Loucy (cell line): Measurements from ENCODE around the gene KSR2.

ENCODE experiments used
- H2AFZ ChIP-seq: fragments of 200-600 bp; sonication (generic); 2 replicates; pipeline ENCODE4 v1.6.0; 2016; ENCODE audit warnings: antibody characterized with exemption, mild to moderate bottlenecking, low read length, moderate library complexity
- H3F3A ChIP-seq: fragments of 200-600 bp; 2 replicates; pipeline ENCODE4 v1.6.0; 2016; ENCODE audit warnings: antibody characterized with exemption, low read depth, mild to moderate bottlenecking
- H3K27me3 ChIP-seq: fragments of 200-600 bp; sonication (generic); 2 replicates; pipeline ENCODE4 v1.6.1; 2014; ENCODE audit warnings: low read length, mild to moderate bottlenecking; ENCODE audit not compliant: insufficient read depth, poor library complexity, severe bottlenecking
- H3K36me3 ChIP-seq: fragments of 200-600 bp; sonication (generic); 2 replicates; pipeline ENCODE4 v1.6.1; 2016; ENCODE audit warnings: low read length; ENCODE audit not compliant: insufficient read depth
- H3K4me1 ChIP-seq: fragments of 200-600 bp; sonication (generic); 2 replicates; pipeline ENCODE4 v1.5.1; 2014; ENCODE audit warnings: low read length, mild to moderate bottlenecking; ENCODE audit not compliant: insufficient read depth, poor library complexity, severe bottlenecking
- H3K4me2 ChIP-seq: fragments of 200-600 bp; sonication (generic); 2 replicates; pipeline ENCODE4 v1.6.0; 2014; ENCODE audit warnings: antibody characterized with exemption, low read length, low read depth, mild to moderate bottlenecking; ENCODE audit not compliant: poor library complexity, severe bottlenecking
- H3K4me3 ChIP-seq: fragments of 200-600 bp; sonication (generic); 2 replicates; pipeline ENCODE4 v1.5.1; 2014; ENCODE audit warnings: low read length, mild to moderate bottlenecking, mixed read lengths; ENCODE audit not compliant: poor library complexity, severe bottlenecking
- H3K79me2 ChIP-seq: fragments of 200-600 bp; sonication (generic); 2 replicates; pipeline ENCODE4 v1.6.1; 2014; ENCODE audit warnings: low read length; ENCODE audit not compliant: insufficient read depth
- H3K9ac ChIP-seq: fragments of 200-600 bp; sonication (generic); 2 replicates; pipeline ENCODE4 v1.6.0; 2014; ENCODE audit warnings: mild to moderate bottlenecking, low read depth, low read length, moderate library complexity; ENCODE audit not compliant: poor library complexity, severe bottlenecking
- H3K9me2 ChIP-seq: fragments of 200-600 bp; sonication (generic); replicated peaks from 2 replicates; pipeline ENCODE4 v1.6.1; 2016; ENCODE audit warnings: low read depth, low read length, mixed read lengths
- H3K9me3 ChIP-seq: fragments of 200-600 bp; sonication (generic); 2 replicates; pipeline ENCODE4 v1.6.1; 2014; ENCODE audit warnings: mild to moderate bottlenecking, antibody characterized with exemption, low read length, low read depth; ENCODE audit not compliant: insufficient read depth
- H4K20me1 ChIP-seq: fragments of 200-600 bp; sonication (generic); 2 replicates; pipeline ENCODE4 v1.6.0; 2014; ENCODE audit warnings: antibody characterized with exemption, low read length, mild to moderate bottlenecking; ENCODE audit not compliant: insufficient read depth, poor library complexity, severe bottlenecking
- EZH2phosphoT487 ChIP-seq: fragments of 200-600 bp; IDR thresholded peaks from 2 replicates; pipeline ENCODE4 v1.6.1; 2018; ENCODE audit warnings: antibody characterized with exemption, mild to moderate bottlenecking, moderate library complexity, borderline replicate concordance
- TF ChIP-seq, protein P1 (sequence below): fragments of 200-600 bp; sonication (generic); conservative IDR thresholded peaks from 2 replicates; pipeline ENCODE4 v1.5.1; 2014; ENCODE audit warnings: mild to moderate bottlenecking, antibody characterized with exemption, low read length

The KSR2 gene

DNA sequence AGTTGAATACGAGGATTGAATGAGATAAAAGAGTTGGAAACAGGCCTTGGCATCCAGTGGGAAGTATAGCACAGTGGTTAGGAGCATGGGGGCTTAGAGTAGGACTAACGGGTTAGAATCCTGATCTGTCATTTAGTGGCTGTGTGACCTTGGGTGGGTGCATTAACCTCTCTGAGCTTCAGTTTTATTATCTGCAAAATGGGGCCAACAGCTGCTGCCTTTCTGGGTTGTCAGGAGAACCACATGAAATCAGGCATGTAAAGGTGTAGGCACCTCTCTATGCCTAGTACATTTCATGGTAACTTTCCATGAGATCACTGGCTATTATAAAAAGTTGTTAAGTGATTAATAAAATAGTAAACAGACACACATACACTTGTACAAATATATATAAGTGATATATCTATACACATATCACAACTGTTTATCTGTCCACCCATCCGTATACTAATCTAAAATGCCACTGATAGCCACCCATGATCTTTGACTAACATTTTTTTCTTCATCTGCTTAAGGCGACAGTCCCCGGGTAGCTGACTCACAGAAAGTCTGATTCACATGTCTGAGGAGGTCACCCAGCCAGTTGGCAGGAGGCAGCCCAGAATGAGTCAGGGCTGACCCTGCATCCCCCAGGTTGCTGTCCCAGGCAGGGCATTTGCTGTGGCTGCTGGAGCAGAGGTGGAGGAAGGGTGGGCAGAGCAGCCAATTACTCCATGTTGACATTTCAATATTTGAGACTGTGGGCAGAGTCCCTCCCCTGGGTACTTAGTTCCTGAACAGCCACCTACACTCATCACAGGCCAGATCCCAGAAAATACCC lies 481.7 kb downstream of the KSR2 start:
- H3K9ac ChIP-seq = no peak overlapping the region
- no peak overlapping the region for H3K4me2 ChIP-seq
- no peaks in the 10 kb centered on the region for H3K27me3 ChIP-seq
- no peaks in the 10 kb centered on the region for H4K20me1 ChIP-seq
- no peaks in the 10 kb centered on the region for H3K9me2 ChIP-seq
- no peaks in the 10 kb centered on the region for H3K9me3 ChIP-seq
- H3K36me3 ChIP-seq = no peaks in the 10 kb centered on the region
- no peak overlapping the region for H2AFZ ChIP-seq
- no peaks in the 10 kb centered on the region for H3K4me1 ChIP-seq
- no peaks in the 10 kb centered on the region for H3K79me2 ChIP-seq
- no peaks in the 10 kb centered on the region for H3F3A ChIP-seq
- no peak overlapping the region for H3K4me3 ChIP-seq
- TF ChIP-seq, protein P1, sequence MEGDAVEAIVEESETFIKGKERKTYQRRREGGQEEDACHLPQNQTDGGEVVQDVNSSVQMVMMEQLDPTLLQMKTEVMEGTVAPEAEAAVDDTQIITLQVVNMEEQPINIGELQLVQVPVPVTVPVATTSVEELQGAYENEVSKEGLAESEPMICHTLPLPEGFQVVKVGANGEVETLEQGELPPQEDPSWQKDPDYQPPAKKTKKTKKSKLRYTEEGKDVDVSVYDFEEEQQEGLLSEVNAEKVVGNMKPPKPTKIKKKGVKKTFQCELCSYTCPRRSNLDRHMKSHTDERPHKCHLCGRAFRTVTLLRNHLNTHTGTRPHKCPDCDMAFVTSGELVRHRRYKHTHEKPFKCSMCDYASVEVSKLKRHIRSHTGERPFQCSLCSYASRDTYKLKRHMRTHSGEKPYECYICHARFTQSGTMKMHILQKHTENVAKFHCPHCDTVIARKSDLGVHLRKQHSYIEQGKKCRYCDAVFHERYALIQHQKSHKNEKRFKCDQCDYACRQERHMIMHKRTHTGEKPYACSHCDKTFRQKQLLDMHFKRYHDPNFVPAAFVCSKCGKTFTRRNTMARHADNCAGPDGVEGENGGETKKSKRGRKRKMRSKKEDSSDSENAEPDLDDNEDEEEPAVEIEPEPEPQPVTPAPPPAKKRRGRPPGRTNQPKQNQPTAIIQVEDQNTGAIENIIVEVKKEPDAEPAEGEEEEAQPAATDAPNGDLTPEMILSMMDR = no peak
- no peak for TF ChIP-seq EZH2phosphoT487

DNA sequence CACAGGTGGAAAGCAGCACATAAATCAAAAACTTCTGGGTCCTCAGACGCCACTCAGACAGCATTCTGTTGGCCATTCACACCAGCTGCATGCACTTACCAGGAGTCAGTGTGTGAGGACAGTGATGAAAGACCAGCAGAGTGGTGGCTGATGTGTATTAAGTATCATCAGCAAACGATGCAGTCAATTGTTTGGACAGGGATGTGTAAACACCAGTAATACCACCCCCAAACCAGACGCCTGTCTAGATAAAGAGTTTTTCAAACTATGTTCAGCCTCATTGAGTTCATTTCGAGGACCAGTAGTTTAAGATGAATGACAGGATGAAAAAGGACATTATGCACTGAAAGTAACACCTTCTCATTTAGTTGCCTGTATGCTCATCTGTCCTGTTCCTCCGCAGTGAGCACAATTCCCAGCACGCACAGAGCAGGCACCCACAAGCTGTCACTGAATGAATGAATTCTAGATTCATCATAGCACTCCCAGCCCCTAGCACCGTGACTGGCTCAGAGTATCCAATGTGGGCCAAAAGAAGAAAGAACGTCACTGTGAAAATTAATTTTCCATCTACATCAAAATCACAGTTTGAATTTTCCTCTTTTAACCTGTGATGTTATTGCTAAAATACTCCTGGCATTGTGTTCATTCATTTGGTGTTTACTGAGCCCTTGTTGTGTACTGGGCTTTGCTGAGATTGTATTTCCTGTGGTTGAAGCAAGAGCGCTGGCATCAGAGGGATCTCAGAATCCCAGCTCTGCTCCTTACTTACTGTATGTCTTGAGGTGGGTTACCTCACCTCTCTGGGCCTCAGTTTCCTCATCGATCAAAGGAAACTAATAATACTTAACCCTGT lies 482.6 kb downstream of the KSR2 start:
- Histone ChIP-seq H3K4me3 (no peak overlapping the region), H3K4me2 (no peak overlapping the region), H3K4me1 (no peaks in the 10 kb centered on the region), H3K27me3 (no peaks in the 10 kb centered on the region), H3K36me3 (no peaks in the 10 kb centered on the region), H3K79me2 (no peaks in the 10 kb centered on the region), H3F3A (no peaks in the 10 kb centered on the region), H3K9ac (no peak overlapping the region), H3K9me2 (no peaks in the 10 kb centered on the region), H4K20me1 (no peaks in the 10 kb centered on the region), H3K9me3 (no peaks in the 10 kb centered on the region), H2AFZ (no peak overlapping the region)
- no peak for TF ChIP-seq EZH2phosphoT487
- TF ChIP-seq, protein P1 = no peak

DNA sequence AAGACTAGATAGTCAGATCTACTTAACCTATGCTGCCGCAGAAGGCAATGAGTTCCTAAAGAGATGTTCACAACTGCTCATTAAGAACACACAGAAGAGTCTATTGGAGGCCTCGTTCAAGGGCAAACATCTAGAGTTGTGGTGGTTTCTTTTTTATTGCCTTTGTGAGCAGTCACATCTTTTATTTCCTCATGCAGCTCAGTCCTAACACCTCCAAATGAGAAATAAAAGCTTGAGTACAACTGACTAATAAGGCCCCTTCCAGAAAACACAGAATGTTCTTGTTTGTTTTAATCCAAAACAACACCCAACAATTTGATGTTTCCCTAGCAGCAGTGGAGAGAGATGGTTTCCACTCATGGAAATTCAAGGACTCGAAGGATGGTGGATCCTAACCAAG lies 483.9 kb downstream of the KSR2 start:
- Histone ChIP-seq H3K9ac (no peak overlapping the region), H3K9me2 (no peaks in the 10 kb centered on the region), H4K20me1 (no peaks in the 10 kb centered on the region), H3F3A (no peaks in the 10 kb centered on the region), H3K27me3 (no peaks in the 10 kb centered on the region), H3K4me1 (no peaks in the 10 kb centered on the region), H3K9me3 (no peaks in the 10 kb centered on the region), H3K4me3 (no peak overlapping the region), H3K36me3 (no peaks in the 10 kb centered on the region), H3K79me2 (no peaks in the 10 kb centered on the region), H2AFZ (no peak overlapping the region), H3K4me2 (no peak overlapping the region)
- TF ChIP-seq, protein P1 = no peak
- TF ChIP-seq EZH2phosphoT487 = no peak
